ENCODE data around the gene SYT12.

The SYT12 gene

DNA sequence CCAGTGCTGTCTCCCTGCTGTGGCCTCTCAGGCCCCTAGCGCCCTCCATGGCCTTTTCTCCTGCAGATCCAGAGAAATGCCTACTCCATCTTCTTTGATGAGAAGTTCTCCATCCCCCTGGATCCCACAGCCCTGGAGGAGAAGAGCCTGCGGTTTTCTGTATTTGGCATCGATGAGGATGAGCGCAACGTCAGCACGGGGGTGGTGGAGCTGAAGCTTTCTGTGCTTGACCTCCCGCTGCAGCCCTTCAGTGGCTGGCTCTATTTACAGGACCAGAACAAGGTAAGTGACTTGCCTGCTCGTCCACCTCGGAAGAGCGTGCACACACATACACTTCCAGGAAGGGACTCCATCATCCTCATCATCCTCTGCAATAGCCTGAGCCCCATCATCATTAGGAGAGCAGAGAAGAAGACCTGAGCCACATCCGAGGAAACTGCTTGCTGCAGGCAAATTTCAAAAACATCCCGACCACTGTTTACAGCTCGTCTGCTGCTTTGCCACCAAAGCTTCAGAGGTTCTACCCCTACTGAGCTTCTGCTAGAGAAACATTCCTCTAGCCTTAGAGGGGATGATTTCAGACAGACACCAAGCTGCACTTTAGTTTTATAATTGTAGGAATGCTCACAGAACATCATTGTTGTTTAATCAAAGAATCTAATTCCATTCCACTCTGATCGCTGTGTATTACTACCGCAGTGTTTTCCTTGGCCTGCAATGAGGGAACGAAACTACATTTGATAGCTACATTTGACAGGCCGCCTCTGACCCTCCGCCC is 20.8 kb downstream of the SYT12 start:
- H3K79me2 ChIP-seq (ENCODE audit: insufficient read depth, low read length): no peaks in the 10 kb centered on the region
- H3K27me3 ChIP-seq (ENCODE audit: insufficient read depth, low read length): peaks cover 23% of the 10 kb centered on the region
- no peaks in the 10 kb centered on the region for H3F3A ChIP-seq (ENCODE audit: insufficient read depth, low read length)
- H3K4me1 ChIP-seq (ENCODE audit: insufficient read depth, low read length, severe bottlenecking): no peaks in the 10 kb centered on the region
- H3K27ac ChIP-seq (ENCODE audit: low read depth, low read length, poor library complexity, severe bottlenecking): no peak overlapping the region
- no peaks in the 10 kb centered on the region for H3K36me3 ChIP-seq (ENCODE audit: insufficient read depth, low read length)
- H3K4me3 ChIP-seq (ENCODE audit: low read depth, low read length, poor library complexity, severe bottlenecking): no peak overlapping the region
- H3K9me2 ChIP-seq (ENCODE audit: low read depth, low read length): no peaks in the 10 kb centered on the region
- no peak overlapping the region for H3K4me2 ChIP-seq (ENCODE audit: low read length)
- H3K9me3 ChIP-seq (ENCODE audit: low read length): no peaks in the 10 kb centered on the region
- H4K20me1 ChIP-seq (ENCODE audit: insufficient read depth, low read length): no peaks in the 10 kb centered on the region
- no peak overlapping the region for H3K9ac ChIP-seq (ENCODE audit: low read length)
- no peak overlapping the region for H2AFZ ChIP-seq (ENCODE audit: low read length)
- TF ChIP-seq, protein P1, sequence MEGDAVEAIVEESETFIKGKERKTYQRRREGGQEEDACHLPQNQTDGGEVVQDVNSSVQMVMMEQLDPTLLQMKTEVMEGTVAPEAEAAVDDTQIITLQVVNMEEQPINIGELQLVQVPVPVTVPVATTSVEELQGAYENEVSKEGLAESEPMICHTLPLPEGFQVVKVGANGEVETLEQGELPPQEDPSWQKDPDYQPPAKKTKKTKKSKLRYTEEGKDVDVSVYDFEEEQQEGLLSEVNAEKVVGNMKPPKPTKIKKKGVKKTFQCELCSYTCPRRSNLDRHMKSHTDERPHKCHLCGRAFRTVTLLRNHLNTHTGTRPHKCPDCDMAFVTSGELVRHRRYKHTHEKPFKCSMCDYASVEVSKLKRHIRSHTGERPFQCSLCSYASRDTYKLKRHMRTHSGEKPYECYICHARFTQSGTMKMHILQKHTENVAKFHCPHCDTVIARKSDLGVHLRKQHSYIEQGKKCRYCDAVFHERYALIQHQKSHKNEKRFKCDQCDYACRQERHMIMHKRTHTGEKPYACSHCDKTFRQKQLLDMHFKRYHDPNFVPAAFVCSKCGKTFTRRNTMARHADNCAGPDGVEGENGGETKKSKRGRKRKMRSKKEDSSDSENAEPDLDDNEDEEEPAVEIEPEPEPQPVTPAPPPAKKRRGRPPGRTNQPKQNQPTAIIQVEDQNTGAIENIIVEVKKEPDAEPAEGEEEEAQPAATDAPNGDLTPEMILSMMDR (IDR thresholded peaks at IDR 0.05; ENCODE audit: low read length): no peak
- no peak for TF ChIP-seq EZH2 (IDR thresholded peaks at IDR 0.05; ENCODE audit: borderline replicate concordance, low read length)

DNA sequence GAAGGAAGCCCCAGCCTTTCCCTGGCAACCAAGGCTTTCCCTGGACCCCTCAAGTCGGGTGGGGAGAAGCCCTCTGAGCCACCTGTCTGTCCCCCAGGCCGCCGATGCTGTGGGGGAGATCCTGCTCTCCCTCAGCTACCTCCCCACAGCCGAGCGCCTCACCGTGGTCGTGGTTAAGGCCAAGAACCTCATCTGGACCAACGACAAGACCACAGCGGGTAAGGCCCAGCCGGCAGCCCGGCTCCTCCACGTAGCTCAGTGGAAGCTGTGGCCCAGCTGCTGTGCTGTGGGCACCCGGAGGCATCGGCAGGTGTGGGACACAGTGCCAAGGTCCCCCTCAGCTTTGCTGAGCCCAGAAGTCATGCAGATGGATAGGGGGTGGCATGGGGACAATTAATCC is 21.6 kb downstream of the SYT12 start:
- H3K27ac ChIP-seq (ENCODE audit: low read depth, low read length, poor library complexity, severe bottlenecking): no peak overlapping the region

DNA sequence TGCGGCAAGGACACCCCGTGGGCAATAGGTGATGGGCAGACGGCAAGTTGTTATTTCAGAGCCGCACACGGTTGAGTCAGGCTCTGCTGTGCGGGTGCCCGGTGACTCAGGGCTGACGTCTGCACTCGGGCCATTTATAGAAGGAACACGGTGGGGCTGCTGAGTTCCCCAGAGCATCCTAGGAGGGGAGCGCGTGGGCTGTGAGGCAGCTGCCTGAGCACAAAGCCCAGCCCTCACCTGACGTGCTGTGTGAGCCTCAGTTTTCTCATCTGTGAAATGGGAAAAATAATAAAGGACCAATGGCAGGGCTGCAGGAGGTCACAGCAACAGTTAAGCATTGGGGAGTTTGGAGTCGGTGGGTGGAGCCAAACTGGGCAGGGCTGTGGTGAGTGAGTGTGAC is 22.4 kb downstream of the SYT12 start:
- H3K9me3 ChIP-seq (ENCODE audit: low read length): no peaks in the 10 kb centered on the region
- no peak overlapping the region for H3K4me2 ChIP-seq (ENCODE audit: low read length)
- H3K27me3 ChIP-seq (ENCODE audit: insufficient read depth, low read length): peaks cover 18% of the 10 kb centered on the region
- H3K79me2 ChIP-seq (ENCODE audit: insufficient read depth, low read length): no peaks in the 10 kb centered on the region
- H3K27ac ChIP-seq (ENCODE audit: low read depth, low read length, poor library complexity, severe bottlenecking): no peak overlapping the region
- no peak overlapping the region for H3K9ac ChIP-seq (ENCODE audit: low read length)
- H3K4me1 ChIP-seq (ENCODE audit: insufficient read depth, low read length, severe bottlenecking): no peaks in the 10 kb centered on the region
- H3F3A ChIP-seq (ENCODE audit: insufficient read depth, low read length): no peaks in the 10 kb centered on the region
- H3K4me3 ChIP-seq (ENCODE audit: low read depth, low read length, poor library complexity, severe bottlenecking): no peak overlapping the region
- TF ChIP-seq, protein P1 (IDR thresholded peaks at IDR 0.05; ENCODE audit: low read length): no peak
- no peak for TF ChIP-seq EZH2 (IDR thresholded peaks at IDR 0.05; ENCODE audit: borderline replicate concordance, low read length)
- no peaks in the 10 kb centered on the region for H3K9me2 ChIP-seq (ENCODE audit: low read depth, low read length)
- H2AFZ ChIP-seq (ENCODE audit: low read length): no peak overlapping the region
- H4K20me1 ChIP-seq (ENCODE audit: insufficient read depth, low read length): no peaks in the 10 kb centered on the region
- no peaks in the 10 kb centered on the region for H3K36me3 ChIP-seq (ENCODE audit: insufficient read depth, low read length)

More for the DNA sequence above, 21.6 kb downstream of the SYT12 start:
- Histone ChIP-seq H3K27me3 (ENCODE audit: insufficient read depth, low read length) (peaks cover 23% of the 10 kb centered on the region), H3K79me2 (ENCODE audit: insufficient read depth, low read length) (no peaks in the 10 kb centered on the region), H3K4me2 (ENCODE audit: low read length) (no peak overlapping the region), H3K36me3 (ENCODE audit: insufficient read depth, low read length) (no peaks in the 10 kb centered on the region), H3K9me3 (ENCODE audit: low read length) (no peaks in the 10 kb centered on the region), H4K20me1 (ENCODE audit: insufficient read depth, low read length) (no peaks in the 10 kb centered on the region), H3K9ac (ENCODE audit: low read length) (no peak overlapping the region), H3K4me3 (ENCODE audit: low read depth, low read length, poor library complexity, severe bottlenecking) (no peak overlapping the region), H2AFZ (ENCODE audit: low read length) (no peak overlapping the region), H3K9me2 (ENCODE audit: low read depth, low read length) (no peaks in the 10 kb centered on the region), H3F3A (ENCODE audit: insufficient read depth, low read length) (no peaks in the 10 kb centered on the region), H3K4me1 (ENCODE audit: insufficient read depth, low read length, severe bottlenecking) (no peaks in the 10 kb centered on the region)
- TF ChIP-seq, protein P1 (IDR thresholded peaks at IDR 0.05; ENCODE audit: low read length): peak; percentile 35; the same call in 1 of the 2 replicates
- TF ChIP-seq EZH2 (IDR thresholded peaks at IDR 0.05; ENCODE audit: borderline replicate concordance, low read length): no peak
